GM23338 (cell line): Measurements from ENCODE around the gene BCR. TPM values are rescaled to one million over a fixed set of nuclear protein-coding genes. Genes with fewer than 3 reads are reported as not detected.

Experiments used
- EZH2 ChIP-seq: fragments of 200-600 bp; sonication (generic); IDR thresholded peaks from one replicate; pipeline ENCODE4 v1.8.0; 2017; ENCODE audit warnings: antibody characterized with exemption, mild to moderate bottlenecking, low read depth; ENCODE audit not compliant: unreplicated experiment
- JUNB ChIP-seq: IDR thresholded peaks from one replicate; pipeline ENCODE4 v1.6.1; 2016; ENCODE audit warnings: antibody characterized with exemption; ENCODE audit not compliant: unreplicated experiment
- NANOG ChIP-seq: IDR thresholded peaks from 2 replicates; pipeline ENCODE4 v1.6.1; 2016; ENCODE audit warnings: antibody characterized with exemption, borderline replicate concordance
- POLR2AphosphoS5 ChIP-seq: IDR thresholded peaks from 2 replicates; pipeline ENCODE4 v1.6.1; 2016; ENCODE audit warnings: antibody characterized with exemption, low read depth
- ZNF114 ChIP-seq: fragments of 250-450 bp; sonication (Bioruptor Pico); IDR thresholded peaks from 2 replicates; pipeline ENCODE4 v1.5.0; 2020; ENCODE audit warnings: mild to moderate bottlenecking, moderate library complexity
- ZNF331 ChIP-seq: fragments of 250-450 bp; sonication (Bioruptor Pico); IDR thresholded peaks from 2 replicates; pipeline ENCODE4 v1.5.0; 2020; ENCODE audit warnings: low read depth, mild to moderate bottlenecking, moderate library complexity
- polyA plus RNA-seq: library from polyadenylated mRNA; unstranded; fragments of >200 nt; fragmentation: Nextera tagmentation; extraction: Ambion mirVana; gene quantifications from 2 replicates; pipeline ENCODE4 v1.2.1, GENCODE V29; 2016
- total RNA-seq: library from RNA; depleted of rRNA; stranded (reverse); fragments of >200 nt; shearing (Covaris generic); gene quantifications from 2 replicates; pipeline ENCODE4 v1.2.3, GENCODE V29; 2014
- TF ChIP-seq, protein P1 (sequence below): fragments of 250-450 bp; sonication (Bioruptor Pico); IDR thresholded peaks from 2 replicates; pipeline ENCODE4 v1.5.0; 2020; ENCODE audit warnings: mild to moderate bottlenecking, moderate library complexity
- TF ChIP-seq, protein P2 (sequence below), 2 experiments: fragments of 200-600 bp in 1 of 2; sonication (generic) in 1 of 2; conservative IDR thresholded peaks; 2 replicates each; pipeline versions ENCODE4 v1.5.1 to v1.6.1; 2016 to 2017; ENCODE audit warnings: antibody characterized with exemption in 2 of 2, low read depth in 2 of 2, mild to moderate bottlenecking in 2 of 2, moderate library complexity in 1 of 2
- TF ChIP-seq, protein P3 (sequence below): IDR thresholded peaks from 2 replicates; pipeline ENCODE4 v1.6.1; 2016; ENCODE audit warnings: antibody characterized with exemption

Gene BCR
- total and polyA plus RNA-seq, 2 experiments from 2014 or later, result 17.7 to 121 TPM

DNA sequence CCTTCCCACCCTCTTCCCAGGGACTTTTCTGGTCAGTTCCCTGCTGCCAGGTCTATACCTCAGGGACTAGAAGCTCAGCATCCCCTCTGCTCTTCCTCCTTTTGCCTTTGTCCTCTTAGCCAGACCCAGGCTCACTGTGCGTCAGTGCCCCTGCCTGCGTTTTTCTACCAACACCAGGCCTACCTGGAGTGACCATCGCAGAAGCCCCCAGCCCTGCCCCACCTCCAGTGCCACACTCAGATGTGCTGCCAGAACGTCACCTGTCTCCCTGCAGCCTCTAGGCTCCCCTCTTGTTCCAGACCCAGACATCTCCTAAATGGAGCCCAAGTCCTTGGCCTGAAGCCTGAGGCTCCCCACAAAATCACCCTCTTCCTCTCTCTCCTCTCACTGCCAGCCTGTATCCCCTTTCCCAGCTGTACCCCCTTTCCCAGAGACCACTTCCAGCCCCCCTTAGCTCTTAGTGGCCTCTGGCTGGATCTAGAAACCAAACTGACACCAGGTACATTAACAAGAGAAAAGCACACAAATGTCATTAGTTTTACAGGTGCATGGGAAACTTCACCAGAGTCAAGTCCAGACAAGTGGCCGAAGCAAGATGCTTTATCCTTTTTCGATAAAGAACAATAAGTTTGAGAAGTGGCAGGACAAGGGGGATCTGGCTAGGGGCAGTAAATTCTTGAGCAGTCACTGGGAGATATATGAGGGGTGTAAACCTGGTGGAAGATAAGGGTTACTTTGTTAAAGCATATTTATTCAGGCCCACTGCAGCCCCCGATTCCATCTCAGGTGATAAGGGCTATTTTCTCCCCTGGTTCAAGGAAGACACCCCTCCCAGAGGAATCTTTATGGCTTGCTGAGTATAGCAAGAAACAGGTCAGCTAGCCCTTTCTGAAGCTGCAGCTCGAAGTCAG, 61.5 kb downstream of the BCR start (continued):
- TF ChIP-seq, protein P1, sequence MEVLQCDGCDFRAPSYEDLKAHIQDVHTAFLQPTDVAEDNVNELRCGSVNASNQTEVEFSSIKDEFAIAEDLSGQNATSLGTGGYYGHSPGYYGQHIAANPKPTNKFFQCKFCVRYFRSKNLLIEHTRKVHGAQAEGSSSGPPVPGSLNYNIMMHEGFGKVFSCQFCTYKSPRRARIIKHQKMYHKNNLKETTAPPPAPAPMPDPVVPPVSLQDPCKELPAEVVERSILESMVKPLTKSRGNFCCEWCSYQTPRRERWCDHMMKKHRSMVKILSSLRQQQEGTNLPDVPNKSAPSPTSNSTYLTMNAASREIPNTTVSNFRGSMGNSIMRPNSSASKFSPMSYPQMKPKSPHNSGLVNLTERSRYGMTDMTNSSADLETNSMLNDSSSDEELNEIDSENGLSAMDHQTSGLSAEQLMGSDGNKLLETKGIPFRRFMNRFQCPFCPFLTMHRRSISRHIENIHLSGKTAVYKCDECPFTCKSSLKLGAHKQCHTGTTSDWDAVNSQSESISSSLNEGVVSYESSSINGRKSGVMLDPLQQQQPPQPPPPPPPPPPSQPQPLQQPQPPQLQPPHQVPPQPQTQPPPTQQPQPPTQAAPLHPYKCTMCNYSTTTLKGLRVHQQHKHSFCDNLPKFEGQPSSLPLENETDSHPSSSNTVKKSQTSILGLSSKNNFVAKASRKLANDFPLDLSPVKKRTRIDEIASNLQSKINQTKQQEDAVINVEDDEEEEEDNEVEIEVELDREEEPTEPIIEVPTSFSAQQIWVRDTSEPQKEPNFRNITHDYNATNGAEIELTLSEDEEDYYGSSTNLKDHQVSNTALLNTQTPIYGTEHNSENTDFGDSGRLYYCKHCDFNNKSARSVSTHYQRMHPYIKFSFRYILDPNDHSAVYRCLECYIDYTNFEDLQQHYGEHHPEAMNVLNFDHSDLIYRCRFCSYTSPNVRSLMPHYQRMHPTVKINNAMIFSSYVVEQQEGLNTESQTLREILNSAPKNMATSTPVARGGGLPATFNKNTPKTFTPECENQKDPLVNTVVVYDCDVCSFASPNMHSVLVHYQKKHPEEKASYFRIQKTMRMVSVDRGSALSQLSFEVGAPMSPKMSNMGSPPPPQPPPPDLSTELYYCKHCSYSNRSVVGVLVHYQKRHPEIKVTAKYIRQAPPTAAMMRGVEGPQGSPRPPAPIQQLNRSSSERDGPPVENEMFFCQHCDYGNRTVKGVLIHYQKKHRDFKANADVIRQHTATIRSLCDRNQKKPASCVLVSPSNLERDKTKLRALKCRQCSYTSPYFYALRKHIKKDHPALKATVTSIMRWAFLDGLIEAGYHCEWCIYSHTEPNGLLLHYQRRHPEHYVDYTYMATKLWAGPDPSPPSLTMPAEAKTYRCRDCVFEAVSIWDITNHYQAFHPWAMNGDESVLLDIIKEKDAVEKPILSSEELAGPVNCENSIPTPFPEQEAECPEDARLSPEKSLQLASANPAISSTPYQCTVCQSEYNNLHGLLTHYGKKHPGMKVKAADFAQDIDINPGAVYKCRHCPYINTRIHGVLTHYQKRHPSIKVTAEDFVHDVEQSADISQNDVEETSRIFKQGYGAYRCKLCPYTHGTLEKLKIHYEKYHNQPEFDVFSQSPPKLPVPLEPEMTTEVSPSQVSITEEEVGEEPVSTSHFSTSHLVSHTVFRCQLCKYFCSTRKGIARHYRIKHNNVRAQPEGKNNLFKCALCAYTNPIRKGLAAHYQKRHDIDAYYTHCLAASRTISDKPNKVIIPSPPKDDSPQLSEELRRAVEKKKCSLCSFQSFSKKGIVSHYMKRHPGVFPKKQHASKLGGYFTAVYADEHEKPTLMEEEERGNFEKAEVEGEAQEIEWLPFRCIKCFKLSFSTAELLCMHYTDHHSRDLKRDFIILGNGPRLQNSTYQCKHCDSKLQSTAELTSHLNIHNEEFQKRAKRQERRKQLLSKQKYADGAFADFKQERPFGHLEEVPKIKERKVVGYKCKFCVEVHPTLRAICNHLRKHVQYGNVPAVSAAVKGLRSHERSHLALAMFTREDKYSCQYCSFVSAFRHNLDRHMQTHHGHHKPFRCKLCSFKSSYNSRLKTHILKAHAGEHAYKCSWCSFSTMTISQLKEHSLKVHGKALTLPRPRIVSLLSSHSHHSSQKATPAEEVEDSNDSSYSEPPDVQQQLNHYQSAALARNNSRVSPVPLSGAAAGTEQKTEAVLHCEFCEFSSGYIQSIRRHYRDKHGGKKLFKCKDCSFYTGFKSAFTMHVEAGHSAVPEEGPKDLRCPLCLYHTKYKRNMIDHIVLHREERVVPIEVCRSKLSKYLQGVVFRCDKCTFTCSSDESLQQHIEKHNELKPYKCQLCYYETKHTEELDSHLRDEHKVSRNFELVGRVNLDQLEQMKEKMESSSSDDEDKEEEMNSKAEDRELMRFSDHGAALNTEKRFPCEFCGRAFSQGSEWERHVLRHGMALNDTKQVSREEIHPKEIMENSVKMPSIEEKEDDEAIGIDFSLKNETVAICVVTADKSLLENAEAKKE (CRISPR knock-in tag), result no peak
- no peak for TF ChIP-seq NANOG
- TF ChIP-seq ZNF331, result no peak
- TF ChIP-seq JUNB, result no peak
- TF ChIP-seq ZNF114 (CRISPR knock-in tag), result no peak
- TF ChIP-seq POLR2AphosphoS5, result no peak
- TF ChIP-seq, protein P2, sequence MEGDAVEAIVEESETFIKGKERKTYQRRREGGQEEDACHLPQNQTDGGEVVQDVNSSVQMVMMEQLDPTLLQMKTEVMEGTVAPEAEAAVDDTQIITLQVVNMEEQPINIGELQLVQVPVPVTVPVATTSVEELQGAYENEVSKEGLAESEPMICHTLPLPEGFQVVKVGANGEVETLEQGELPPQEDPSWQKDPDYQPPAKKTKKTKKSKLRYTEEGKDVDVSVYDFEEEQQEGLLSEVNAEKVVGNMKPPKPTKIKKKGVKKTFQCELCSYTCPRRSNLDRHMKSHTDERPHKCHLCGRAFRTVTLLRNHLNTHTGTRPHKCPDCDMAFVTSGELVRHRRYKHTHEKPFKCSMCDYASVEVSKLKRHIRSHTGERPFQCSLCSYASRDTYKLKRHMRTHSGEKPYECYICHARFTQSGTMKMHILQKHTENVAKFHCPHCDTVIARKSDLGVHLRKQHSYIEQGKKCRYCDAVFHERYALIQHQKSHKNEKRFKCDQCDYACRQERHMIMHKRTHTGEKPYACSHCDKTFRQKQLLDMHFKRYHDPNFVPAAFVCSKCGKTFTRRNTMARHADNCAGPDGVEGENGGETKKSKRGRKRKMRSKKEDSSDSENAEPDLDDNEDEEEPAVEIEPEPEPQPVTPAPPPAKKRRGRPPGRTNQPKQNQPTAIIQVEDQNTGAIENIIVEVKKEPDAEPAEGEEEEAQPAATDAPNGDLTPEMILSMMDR (conservative IDR thresholded peaks at IDR 0.05; ENCODE audit: low read depth in 2 of 2), result no peak
- TF ChIP-seq, protein P3, sequence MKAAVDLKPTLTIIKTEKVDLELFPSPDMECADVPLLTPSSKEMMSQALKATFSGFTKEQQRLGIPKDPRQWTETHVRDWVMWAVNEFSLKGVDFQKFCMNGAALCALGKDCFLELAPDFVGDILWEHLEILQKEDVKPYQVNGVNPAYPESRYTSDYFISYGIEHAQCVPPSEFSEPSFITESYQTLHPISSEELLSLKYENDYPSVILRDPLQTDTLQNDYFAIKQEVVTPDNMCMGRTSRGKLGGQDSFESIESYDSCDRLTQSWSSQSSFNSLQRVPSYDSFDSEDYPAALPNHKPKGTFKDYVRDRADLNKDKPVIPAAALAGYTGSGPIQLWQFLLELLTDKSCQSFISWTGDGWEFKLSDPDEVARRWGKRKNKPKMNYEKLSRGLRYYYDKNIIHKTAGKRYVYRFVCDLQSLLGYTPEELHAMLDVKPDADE, result no peak
- TF ChIP-seq EZH2, result no peak
